Peyer's patch (tissue), 4 donors: ENCODE data around the gene PLP2. TPM values are rescaled to one million over a fixed set of nuclear protein-coding genes. Genes with fewer than 3 reads are reported as not detected.

Experiments
- DNase-seq, 3 donors: peaks; one replicate each; pipeline ENCODE4 v3.0.0-alpha.2; 2017 to 2019
- H3K27ac ChIP-seq, 4 donors: fragments of 200-600 bp; sonication (generic); one replicate each; pipeline ENCODE4 v1.5.1; 2016 to 2019
- H3K27me3 ChIP-seq, 2 donors: fragments of 200-600 bp; sonication (generic); one replicate each; pipeline ENCODE4 v1.5.1; 2019
- H3K36me3 ChIP-seq, 3 donors: fragments of 200-600 bp; sonication (generic); one replicate each; pipeline ENCODE4 v1.5.1; 2016 to 2019
- H3K4me1 ChIP-seq, 4 donors: fragments of 200-600 bp; sonication (generic); one replicate each; pipeline ENCODE4 v1.5.1; 2016 to 2019
- H3K4me3 ChIP-seq, 4 donors: fragments of 200-600 bp; sonication (generic); 1 replicate in 3 of 4; 2 replicates in 1 of 4; pipeline ENCODE4 v1.5.1; 2016 to 2019; ENCODE audit warnings: mild to moderate bottlenecking in 1 of 4
- H3K9me3 ChIP-seq, 4 donors: fragments of 200-600 bp; sonication (generic); one replicate each; pipeline ENCODE4 v1.5.1; 2016 to 2019; ENCODE audit warnings: mild to moderate bottlenecking in 1 of 4
- CTCF ChIP-seq, 6 experiments: fragments of 450-650 bp in 4 of 6; fragments of 200-600 bp in 2 of 6; sonication (generic) in 1 of 6; IDR thresholded peaks; one replicate each; pipeline ENCODE4 v1.5.1; 2017 to 2019; ENCODE audit warnings: antibody characterized with exemption in 6 of 6, mild to moderate bottlenecking in 3 of 6, moderate library complexity in 1 of 6
- POLR2A ChIP-seq, 2 donors: fragments of 450-650 bp; IDR thresholded peaks; one replicate each; pipeline ENCODE4 v1.5.1; 2017; ENCODE audit warnings: antibody characterized with exemption in 2 of 2, mild to moderate bottlenecking in 2 of 2, moderate library complexity in 2 of 2
- total RNA-seq, 4 donors: library from RNA; depleted of rRNA; stranded (reverse); fragments of >200 nt; gene quantifications; one replicate each; pipeline ENCODE4 v1.1.0, GENCODE V29; 2016

Gene PLP2
- total RNA-seq, 4 donors from 2014 or later, result 16.1 to 36.6 (median 30.8) TPM

- no peaks in the 10 kb centered on the region for H3K27me3 ChIP-seq
- H3K9me3 ChIP-seq, result no peaks in the 10 kb centered on the region
- DNase-seq, result no peak
- H3K4me1 ChIP-seq, result no peaks in the 10 kb centered on the region
- H3K27ac ChIP-seq, result no peak overlapping the region
- TF ChIP-seq POLR2A (IDR thresholded peaks at IDR 0.05), result no peak
- peaks cover 0 to 13% (median 0%) of the 10 kb centered on the region in 3 donors for H3K36me3 ChIP-seq
- H3K4me3 ChIP-seq, result no peak overlapping the region
Observed at GRCh38 chrX:49178537-49178936, 6.8 kb downstream of the PLP2 start.

- DNase-seq, result no peak
- Histone ChIP-seq H3K27ac (no peak overlapping the region), H3K9me3 (no peaks in the 10 kb centered on the region), H3K27me3 (no peaks in the 10 kb centered on the region), H3K4me1 (no peaks in the 10 kb centered on the region), H3K36me3 (peaks cover 0 to 14% (median 0%) of the 10 kb centered on the region in 3 donors), H3K4me3 (no peak overlapping the region)
- TF ChIP-seq CTCF (IDR thresholded peaks at IDR 0.05), result no peak
Observed at GRCh38 chrX:49179358-49179757, 7.7 kb downstream of the PLP2 start.

- peak overlapping the region in 3 of 4 donors; percentile 59 to 78 (median 70) for H3K27ac ChIP-seq
- no peak for DNase-seq
- TF ChIP-seq POLR2A (IDR thresholded peaks at IDR 0.05) (no peak), CTCF (IDR thresholded peaks at IDR 0.05) (no peak)
- H3K9me3 ChIP-seq, result no peaks in the 10 kb centered on the region
- H3K27me3 ChIP-seq, result no peaks in the 10 kb centered on the region
- peaks cover 0 to 7% (median 0%) of the 10 kb centered on the region in 3 donors for H3K36me3 ChIP-seq
- H3K4me1 ChIP-seq, result peaks cover 0 to 6% (median 0%) of the 10 kb centered on the region in 4 donors
- peak overlapping the region in 1 of 4 donors; percentile 50 for H3K4me3 ChIP-seq
Observed at GRCh38 chrX:49183701-49184281, 12.1 kb downstream of the PLP2 start.

- Histone ChIP-seq H3K36me3 (peaks cover 0 to 7% (median 0%) of the 10 kb centered on the region in 3 donors), H3K4me1 (peaks cover 0 to 6% (median 0%) of the 10 kb centered on the region in 4 donors), H3K27ac (peak overlapping the region; percentile 49 to 83 (median 74)), H3K27me3 (no peaks in the 10 kb centered on the region), H3K4me3 (peak overlapping the region; percentile 21 to 63 (median 55)), H3K9me3 (no peaks in the 10 kb centered on the region)
- DNase-seq, result peak; percentile 55 to 94 (median 90)
- TF ChIP-seq POLR2A (IDR thresholded peaks at IDR 0.05) (peak; percentile 70 to 74), CTCF (IDR thresholded peaks at IDR 0.05) (no peak)
Observed at GRCh38 chrX:49184294-49185281, 12.9 kb downstream of the PLP2 start.

- Histone ChIP-seq H3K9me3 (no peaks in the 10 kb centered on the region), H3K27me3 (no peaks in the 10 kb centered on the region)
- DNase-seq, result peak; percentile 86 to 94 (median 87)
Observed at GRCh38 chrX:49186125-49187027, 14.7 kb downstream of the PLP2 start, which contains the start of gene PRICKLE3. TSS of gene PRICKLE3 (minus strand) at chrX:49186373. CDS start at chrX:49186297, 76 bp downstream.

More at GRCh38 chrX:49186125-49187027, 14.7 kb downstream of the PLP2 start, which contains the start of gene PRICKLE3:
- TF ChIP-seq CTCF (IDR thresholded peaks at IDR 0.05), result peak in 5 of 6 experiments; percentile 30 to 44 (median 38)
- peak; percentile 29 to 61 for TF ChIP-seq POLR2A (IDR thresholded peaks at IDR 0.05)
- Histone ChIP-seq H3K4me3 (peak within 1 kb of the TSS; percentile 50 to 63 (median 56)), H3K4me1 (peaks cover 0 to 6% (median 0%) of the 10 kb centered on the region in 4 donors), H3K36me3 (peaks cover 0 to 7% (median 0%) of the 10 kb centered on the region in 3 donors), H3K27ac (peak within 1 kb of the TSS; percentile 62 to 85 (median 80))
